DND-41 (cell line): ENCODE results near the gene TNNC1.

ENCODE experiments used
- ATAC-seq: fragments of 200-7000 bp; cut with Tn5 transposase; 3 replicates; pipeline ENCODE4 v1.9.1; 2021; ENCODE audit warnings: low read depth; ENCODE audit not compliant: insufficient read depth
- DNase-seq: peaks from one replicate; pipeline ENCODE4 v3.0.0-alpha.2; 2020
- H2AFZ ChIP-seq: 2 replicates; pipeline ENCODE4 v1.6.0; 2012; ENCODE audit warnings: low read depth, low read length
- H3K27ac ChIP-seq: 2 replicates; pipeline ENCODE4 v1.5.1; 2012; ENCODE audit warnings: low read length, inconsistent platforms
- H3K27me3 ChIP-seq: fragments of 200-600 bp; sonication (generic); 2 replicates; pipeline ENCODE4 v1.6.0; 2012; ENCODE audit warnings: low read length, mild to moderate bottlenecking, inconsistent platforms; ENCODE audit not compliant: insufficient read depth, poor library complexity
- H3K36me3 ChIP-seq: 2 replicates; pipeline ENCODE4 v1.5.1; 2012; ENCODE audit warnings: low read length, inconsistent platforms; ENCODE audit not compliant: insufficient read depth
- H3K4me1 ChIP-seq: 2 replicates; pipeline ENCODE4 v1.5.1; 2012; ENCODE audit warnings: mild to moderate bottlenecking, low read length; ENCODE audit not compliant: insufficient read depth
- H3K4me2 ChIP-seq: 2 replicates; pipeline ENCODE4 v1.6.0; 2012; ENCODE audit warnings: mild to moderate bottlenecking, moderate library complexity, low read length, inconsistent platforms; ENCODE audit not compliant: insufficient read depth
- H3K4me3 ChIP-seq, 2 experiments: fragments of 200-600 bp in 1 of 2; shearing (Covaris generic) in 1 of 2; 2 replicates each; pipeline ENCODE4 v1.5.1; 2012 to 2016; ENCODE audit warnings: inconsistent platforms in 2 of 2, low read length in 2 of 2, mild to moderate bottlenecking in 2 of 2, low read depth in 1 of 2, moderate library complexity in 1 of 2
- H3K79me2 ChIP-seq: 2 replicates; pipeline ENCODE4 v1.6.0; 2012; ENCODE audit warnings: low read length, inconsistent platforms; ENCODE audit not compliant: insufficient read depth
- H3K9ac ChIP-seq: 2 replicates; pipeline ENCODE4 v1.6.0; 2012; ENCODE audit warnings: low read depth, mild to moderate bottlenecking, inconsistent platforms, low read length, moderate library complexity
- H3K9me3 ChIP-seq: 2 replicates; pipeline ENCODE4 v1.5.1; 2012; ENCODE audit warnings: low read length, moderate library complexity, mild to moderate bottlenecking, inconsistent platforms; ENCODE audit not compliant: insufficient read depth, severe bottlenecking
- H4K20me1 ChIP-seq: 2 replicates; pipeline ENCODE4 v1.6.0; 2012; ENCODE audit warnings: low read length; ENCODE audit not compliant: insufficient read depth
- EZH2 ChIP-seq: IDR thresholded peaks from 3 replicates; pipeline ENCODE4 v1.6.1; 2012; ENCODE audit warnings: borderline replicate concordance, low read depth, mild to moderate bottlenecking, moderate library complexity, low read length, inconsistent platforms; ENCODE audit not compliant: severe bottlenecking
- TF ChIP-seq, protein P1 (sequence below): IDR thresholded peaks from 2 replicates; pipeline ENCODE4 v1.5.1; 2012; ENCODE audit warnings: borderline replicate concordance, low read length, moderate library complexity, mild to moderate bottlenecking; ENCODE audit not compliant: poor library complexity, severe bottlenecking; ENCODE audit errors: extremely low read depth

TNNC1 gene

DNA sequence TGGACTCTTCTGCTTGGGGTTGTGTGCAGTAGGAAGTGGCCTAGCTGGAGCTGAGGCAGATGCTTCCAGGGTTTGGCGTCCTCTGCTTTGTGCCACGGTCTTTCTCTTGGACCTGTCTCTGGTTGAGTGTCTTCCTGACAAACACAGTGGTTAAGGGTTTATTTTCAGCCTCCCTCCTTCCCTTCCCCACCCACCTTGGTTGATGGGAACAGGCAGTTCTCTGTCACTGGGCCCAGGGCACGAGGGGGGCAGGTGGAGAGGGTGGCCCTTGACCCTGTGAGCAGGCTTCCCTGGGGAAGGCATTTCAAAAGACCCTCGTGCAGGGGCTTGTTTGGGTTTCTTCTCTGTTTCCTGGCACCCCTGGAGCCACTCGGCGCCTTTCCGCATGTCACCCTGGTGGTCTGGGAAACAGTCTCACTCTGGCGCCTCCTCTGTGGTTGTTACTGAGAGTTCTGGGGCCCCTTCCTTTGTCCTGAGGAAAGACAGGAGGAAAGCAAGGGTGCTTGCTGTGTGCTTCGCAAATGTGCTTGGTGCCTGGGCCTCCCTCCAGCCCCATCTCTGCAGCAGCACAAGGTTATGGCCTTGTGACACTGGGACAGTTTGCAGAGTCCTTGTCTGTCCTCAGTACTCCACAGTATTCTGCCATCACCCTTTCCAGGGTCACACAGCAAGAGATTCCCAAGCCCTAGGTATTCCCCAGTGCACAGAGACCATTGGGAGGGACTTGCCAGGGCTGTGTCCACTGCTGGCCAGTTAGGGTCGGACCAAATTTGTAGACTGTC is 31.0 kb upstream of the TNNC1 start:
- TF ChIP-seq EZH2: no peak
- TF ChIP-seq, protein P1, sequence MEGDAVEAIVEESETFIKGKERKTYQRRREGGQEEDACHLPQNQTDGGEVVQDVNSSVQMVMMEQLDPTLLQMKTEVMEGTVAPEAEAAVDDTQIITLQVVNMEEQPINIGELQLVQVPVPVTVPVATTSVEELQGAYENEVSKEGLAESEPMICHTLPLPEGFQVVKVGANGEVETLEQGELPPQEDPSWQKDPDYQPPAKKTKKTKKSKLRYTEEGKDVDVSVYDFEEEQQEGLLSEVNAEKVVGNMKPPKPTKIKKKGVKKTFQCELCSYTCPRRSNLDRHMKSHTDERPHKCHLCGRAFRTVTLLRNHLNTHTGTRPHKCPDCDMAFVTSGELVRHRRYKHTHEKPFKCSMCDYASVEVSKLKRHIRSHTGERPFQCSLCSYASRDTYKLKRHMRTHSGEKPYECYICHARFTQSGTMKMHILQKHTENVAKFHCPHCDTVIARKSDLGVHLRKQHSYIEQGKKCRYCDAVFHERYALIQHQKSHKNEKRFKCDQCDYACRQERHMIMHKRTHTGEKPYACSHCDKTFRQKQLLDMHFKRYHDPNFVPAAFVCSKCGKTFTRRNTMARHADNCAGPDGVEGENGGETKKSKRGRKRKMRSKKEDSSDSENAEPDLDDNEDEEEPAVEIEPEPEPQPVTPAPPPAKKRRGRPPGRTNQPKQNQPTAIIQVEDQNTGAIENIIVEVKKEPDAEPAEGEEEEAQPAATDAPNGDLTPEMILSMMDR: no peak
- Histone ChIP-seq H3K4me3 (no peak overlapping the region), H3K4me2 (no peak overlapping the region), H3K4me1 (no peaks in the 10 kb centered on the region), H3K27ac (no peak overlapping the region), H3K79me2 (no peaks in the 10 kb centered on the region), H3K27me3 (no peaks in the 10 kb centered on the region), H3K9me3 (no peaks in the 10 kb centered on the region), H3K9ac (no peak overlapping the region), H4K20me1 (peaks cover 9% of the 10 kb centered on the region), H2AFZ (no peak overlapping the region), H3K36me3 (peaks cover 91% of the 10 kb centered on the region)
- DNase-seq: no peak
- ATAC-seq: no peak

DNA sequence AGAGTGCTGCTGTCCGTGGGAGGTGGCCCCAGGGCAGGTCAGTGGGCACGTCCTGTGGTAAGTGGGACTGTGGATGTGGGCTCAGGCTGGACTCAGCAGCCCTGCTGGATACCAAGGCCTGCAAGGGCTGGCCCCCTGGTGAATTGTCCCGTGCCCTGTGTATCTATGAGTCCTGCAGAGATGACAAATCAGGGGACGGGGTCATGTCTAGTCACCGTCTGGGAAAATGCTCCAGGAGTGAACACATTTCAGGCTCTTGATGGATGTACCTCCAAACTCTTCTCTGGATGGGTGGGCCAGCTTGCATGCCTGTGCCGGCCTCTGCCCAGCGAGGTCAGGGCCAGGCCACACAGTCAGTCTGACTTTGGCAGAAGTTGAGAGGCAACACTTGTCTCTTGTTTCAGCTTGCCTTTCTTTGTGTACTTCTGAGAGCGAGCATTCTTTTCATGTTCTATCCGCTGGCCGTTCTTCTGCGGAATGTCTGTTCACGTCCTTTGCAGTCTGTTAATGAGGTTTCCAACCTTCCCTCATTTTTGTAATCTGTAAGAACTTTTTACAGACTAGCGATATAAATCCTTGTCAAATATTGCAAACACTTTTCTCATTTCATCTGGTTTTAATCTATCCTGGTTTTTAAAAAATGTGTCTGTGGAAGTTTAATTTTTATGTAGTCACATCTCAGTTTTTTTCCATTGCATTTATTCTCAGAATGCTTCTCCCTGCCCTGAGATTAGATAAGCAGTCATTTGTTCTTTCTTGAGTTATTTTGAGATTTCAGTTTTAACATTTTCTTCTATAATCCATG is 29.9 kb upstream of the TNNC1 start:
- H3K79me2 ChIP-seq: no peaks in the 10 kb centered on the region
- ATAC-seq (no peak), DNase-seq (no peak)
- H3K9me3 ChIP-seq: no peaks in the 10 kb centered on the region
- peaks cover 5% of the 10 kb centered on the region for H4K20me1 ChIP-seq
- TF ChIP-seq, protein P1: no peak
- TF ChIP-seq EZH2: no peak
- H3K27me3 ChIP-seq: no peaks in the 10 kb centered on the region
- no peak overlapping the region for H2AFZ ChIP-seq
- peaks cover 91% of the 10 kb centered on the region for H3K36me3 ChIP-seq
- H3K4me3 ChIP-seq: no peak overlapping the region
- no peak overlapping the region for H3K27ac ChIP-seq
- no peak overlapping the region for H3K4me2 ChIP-seq
- H3K4me1 ChIP-seq: no peaks in the 10 kb centered on the region
- no peak overlapping the region for H3K9ac ChIP-seq

DNA sequence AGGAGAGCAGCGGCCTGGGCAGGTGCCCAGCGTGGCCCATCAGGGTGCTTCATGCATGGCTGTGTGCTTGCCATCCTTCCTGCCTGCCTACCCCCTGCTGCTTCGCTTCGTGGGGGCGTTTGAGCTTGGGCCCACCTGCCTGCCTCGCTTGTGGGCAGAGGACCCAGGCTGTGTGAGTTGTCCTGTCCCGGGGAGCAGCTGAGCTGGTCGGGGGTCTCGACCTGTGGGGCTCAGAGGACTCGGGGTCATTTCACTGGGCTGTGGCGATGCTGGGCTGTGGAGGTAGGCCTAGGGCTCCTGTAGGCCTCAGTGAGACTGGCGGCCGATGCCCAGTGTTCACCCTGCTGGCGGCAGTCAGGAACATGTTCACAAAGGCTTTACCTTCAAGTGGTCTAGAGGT is 29.2 kb upstream of the TNNC1 start:
- no peaks in the 10 kb centered on the region for H3K27me3 ChIP-seq
- no peak overlapping the region for H3K4me3 ChIP-seq
- H3K4me1 ChIP-seq: no peaks in the 10 kb centered on the region
- H3K27ac ChIP-seq: no peak overlapping the region
- H3K9ac ChIP-seq: no peak overlapping the region
- peaks cover 93% of the 10 kb centered on the region for H3K36me3 ChIP-seq
- no peaks in the 10 kb centered on the region for H3K79me2 ChIP-seq
- DNase-seq (no peak), ATAC-seq (no peak)
- H2AFZ ChIP-seq: no peak overlapping the region
- no peak overlapping the region for H3K4me2 ChIP-seq
- no peaks in the 10 kb centered on the region for H3K9me3 ChIP-seq
- peaks cover 3% of the 10 kb centered on the region for H4K20me1 ChIP-seq
- no peak for TF ChIP-seq EZH2
- TF ChIP-seq, protein P1: no peak
